Right lobe of liver (tissue), 6 donors: ENCODE data around the gene EIF4A3. TPM values are rescaled to one million over a fixed set of nuclear protein-coding genes. Genes with fewer than 3 reads are reported as not detected.

ENCODE experiments used
- ATAC-seq, 4 donors: fragments of 200-7000 bp; cut with Tn5 transposase; one replicate each; pipeline ENCODE4 v1.9.1; 2020; ENCODE audit warnings: mild to moderate bottlenecking in 4 of 4, moderate library complexity in 4 of 4
- DNase-seq, 3 donors: peaks; one replicate each; pipeline ENCODE4 v3.0.0-alpha.2; 2020
- H3K27ac ChIP-seq, 3 donors: fragments of 200-600 bp; one replicate each; pipeline ENCODE4 v1.8.0; 2022
- H3K27me3 ChIP-seq, 2 donors: fragments of 200-600 bp; one replicate each; pipeline ENCODE4 v1.8.0; 2022
- H3K36me3 ChIP-seq, 4 donors: fragments of 200-600 bp; sonication (generic) in 1 of 4; one replicate each; pipeline versions ENCODE4 v1.5.1 to v1.8.0; 2017 to 2022; ENCODE audit warnings: control low read depth in 1 of 4
- H3K4me1 ChIP-seq, 4 donors: fragments of 200-600 bp; sonication (generic) in 1 of 4; one replicate each; pipeline versions ENCODE4 v1.5.1 to v1.8.0; 2017 to 2022; ENCODE audit warnings: control low read depth in 1 of 4
- H3K4me3 ChIP-seq, 3 donors: fragments of 200-600 bp; one replicate each; pipeline ENCODE4 v1.8.0; 2022
- H3K9me3 ChIP-seq, 4 donors: fragments of 200-600 bp; sonication (generic) in 1 of 4; one replicate each; pipeline versions ENCODE4 v1.5.1 to v1.8.0; 2017 to 2022; ENCODE audit warnings: control low read depth in 1 of 4
- POLR2A ChIP-seq: fragments of 450-650 bp; IDR thresholded peaks from one replicate; pipeline ENCODE4 v1.6.1; 2017; ENCODE audit warnings: antibody characterized with exemption, mild to moderate bottlenecking
- WGBS: methylation state at CpG from one replicate; pipeline ENCODE4 v1.1.6; 2018; ENCODE audit warnings: low coverage, low lambda C conversion rate; ENCODE audit not compliant: insufficient coverage; ENCODE audit errors: missing lambda C conversion rate; 5-methylcytosine and 5-hydroxymethylcytosine counted together
- intact Hi-C, 2 donors: fragments of 100-400 bp; cut with DNase I; formaldehyde crosslinking; loops; one replicate each; pipeline versions ENCODE4 v1.11.2 to v1.14.1; 2022
- microRNA counts: library from miRNA; unstranded; fragments of <30 nt; microRNA quantifications from one replicate; lab custom pipeline; 2016
- microRNA-seq, 2 donors: library from miRNA; unstranded; fragments of <30 nt; microRNA quantifications; one replicate each; pipeline ENCODE4, GENCODE V29; 2019 to 2020
- small RNA-seq, 2 experiments: library from RNA; depleted of rRNA; stranded (forward); fragments of <200 nt; gene quantifications; one replicate each; pipeline ENCODE3, GENCODE V24; 2016
- total RNA-seq, 6 experiments: library from RNA; depleted of rRNA in 2 of 6; stranded (reverse); fragments of >200 nt in 2 of 6; fragmentation: NEBNext Ultra II Directional in 3 of 6; extraction: Animal tissue kit (Norgen Biotek cat#: 25700) in 3 of 6; gene quantifications; one replicate each; pipeline versions ENCODE4 v1.1.0 to v1.2.4, GENCODE V29; 2016 to 2023
- TF ChIP-seq, protein P1 (sequence below), 4 donors: fragments of 200-600 bp in 3 of 4; fragments of 450-650 bp in 1 of 4; IDR thresholded peaks; one replicate each; pipeline versions ENCODE4 v1.5.1 to v1.8.0; 2016 to 2022; ENCODE audit warnings: antibody characterized with exemption in 4 of 4, mild to moderate bottlenecking in 2 of 4
- donor health status: DM: no; HTN: yes; CAD: no.
- donor health status: DM: no; HTN: no; CAD: no.
- donor health status: DM: no; HTN: no; CAD: no.
- donor health status: DM: no; HTN: yes; CAD: no.
- donor health status: DM: no; HTN: yes; CAD: no.

EIF4A3 gene
- total RNA-seq, 6 experiments from 2014 or later, result 21.6 to 41.7 (median 32.2) TPM

DNA sequence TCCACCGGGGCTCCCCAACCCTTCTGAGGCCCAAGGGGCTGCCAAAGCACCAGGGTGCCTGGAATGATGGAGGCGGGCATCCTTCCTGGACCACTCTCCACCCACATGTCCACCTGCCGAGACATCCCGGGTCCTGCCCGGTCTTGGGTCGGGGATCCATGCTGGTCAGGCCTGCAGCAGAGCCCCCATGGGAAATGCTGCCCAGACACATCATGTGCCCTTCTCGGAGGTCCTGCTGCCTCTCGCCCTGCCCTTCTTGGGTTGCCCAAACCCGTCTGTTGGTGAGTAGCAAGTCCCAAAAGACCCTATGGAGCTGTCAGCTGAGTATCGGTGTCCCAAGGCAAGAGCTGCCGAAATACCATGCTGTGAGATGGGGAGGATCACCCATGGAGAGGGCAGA lies 60.3 kb downstream of the EIF4A3 start:
- no peak overlapping the region for H3K4me3 ChIP-seq
- intact Hi-C loops, result loop anchor here in 1 of 2 donors (10.0 kb wide), 1 partner anchor 168 kb away; no protein-coding TSS in a partner anchor
- H3K9me3 ChIP-seq, result no peaks in the 10 kb centered on the region
- DNase-seq, result no peak
- H3K27ac ChIP-seq, result no peak overlapping the region
- no peaks in the 10 kb centered on the region for H3K36me3 ChIP-seq
- ATAC-seq, result no peak
- TF ChIP-seq POLR2A, result no peak
- TF ChIP-seq, protein P1, sequence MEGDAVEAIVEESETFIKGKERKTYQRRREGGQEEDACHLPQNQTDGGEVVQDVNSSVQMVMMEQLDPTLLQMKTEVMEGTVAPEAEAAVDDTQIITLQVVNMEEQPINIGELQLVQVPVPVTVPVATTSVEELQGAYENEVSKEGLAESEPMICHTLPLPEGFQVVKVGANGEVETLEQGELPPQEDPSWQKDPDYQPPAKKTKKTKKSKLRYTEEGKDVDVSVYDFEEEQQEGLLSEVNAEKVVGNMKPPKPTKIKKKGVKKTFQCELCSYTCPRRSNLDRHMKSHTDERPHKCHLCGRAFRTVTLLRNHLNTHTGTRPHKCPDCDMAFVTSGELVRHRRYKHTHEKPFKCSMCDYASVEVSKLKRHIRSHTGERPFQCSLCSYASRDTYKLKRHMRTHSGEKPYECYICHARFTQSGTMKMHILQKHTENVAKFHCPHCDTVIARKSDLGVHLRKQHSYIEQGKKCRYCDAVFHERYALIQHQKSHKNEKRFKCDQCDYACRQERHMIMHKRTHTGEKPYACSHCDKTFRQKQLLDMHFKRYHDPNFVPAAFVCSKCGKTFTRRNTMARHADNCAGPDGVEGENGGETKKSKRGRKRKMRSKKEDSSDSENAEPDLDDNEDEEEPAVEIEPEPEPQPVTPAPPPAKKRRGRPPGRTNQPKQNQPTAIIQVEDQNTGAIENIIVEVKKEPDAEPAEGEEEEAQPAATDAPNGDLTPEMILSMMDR (IDR thresholded peaks at IDR 0.05), result no peak
- peaks cover 0 to 6% (median 0%) of the 10 kb centered on the region in 4 donors for H3K4me1 ChIP-seq
- no CpG with 5 or more reads among the region's 11 CpGs for WGBS
- no peaks in the 10 kb centered on the region for H3K27me3 ChIP-seq

DNA sequence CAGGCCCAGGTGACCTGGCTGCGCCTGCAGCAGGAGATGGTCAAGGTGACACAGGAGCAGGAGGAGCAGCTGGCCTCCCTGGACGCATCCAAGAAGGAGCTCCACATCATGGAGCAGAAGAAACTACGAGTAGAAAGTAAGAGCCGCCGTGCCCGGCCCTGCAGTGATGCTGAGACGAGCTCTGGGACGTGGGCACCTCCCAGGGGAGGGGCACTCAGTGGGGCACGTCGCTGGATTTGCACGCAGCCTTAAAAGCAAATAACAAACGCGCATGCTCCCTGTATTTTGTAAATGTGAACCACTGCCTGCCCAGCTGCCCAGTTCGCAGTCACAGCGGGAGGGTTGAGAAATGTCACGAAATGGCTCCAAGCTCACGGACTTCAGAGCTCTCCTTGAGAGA lies 60.8 kb downstream of the EIF4A3 start:
- Histone ChIP-seq H3K27ac (no peak overlapping the region), H3K27me3 (no peaks in the 10 kb centered on the region), H3K36me3 (no peaks in the 10 kb centered on the region), H3K4me3 (no peak overlapping the region), H3K9me3 (no peaks in the 10 kb centered on the region), H3K4me1 (peaks cover 0 to 6% (median 0%) of the 10 kb centered on the region in 4 donors)
- TF ChIP-seq POLR2A, result no peak
- TF ChIP-seq, protein P1 (IDR thresholded peaks at IDR 0.05), result no peak
- DNase-seq (no peak), ATAC-seq (no peak)
- intact Hi-C loops, result loop anchor here in 1 of 2 donors (10.0 kb wide), 1 partner anchor 169 kb away; no protein-coding TSS in a partner anchor
- WGBS, result 80% methylated on average over 1 of the region's 17 CpGs

DNA sequence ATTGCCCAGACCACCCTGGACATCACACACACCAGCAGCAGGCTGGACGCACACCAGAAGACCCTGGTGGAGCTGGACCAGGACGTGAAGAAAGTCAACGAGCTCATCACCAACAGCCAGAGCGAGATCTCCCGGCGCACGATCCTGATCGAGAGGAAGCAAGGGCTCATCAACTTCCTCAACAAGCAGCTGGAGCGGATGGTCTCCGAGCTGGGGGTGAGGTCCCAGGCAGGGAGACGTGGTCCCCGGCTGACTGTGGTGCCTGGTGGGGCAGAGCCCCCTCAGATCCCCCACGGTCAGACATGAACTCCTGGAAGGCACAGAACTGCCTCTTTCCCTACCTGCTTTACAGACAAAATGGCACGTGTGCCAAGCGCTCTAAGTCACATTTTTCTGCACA lies 62.2 kb downstream of the EIF4A3 start:
- intact Hi-C loops, result loop anchor here in 1 of 2 donors (10.0 kb wide), 1 partner anchor 170 kb away; no protein-coding TSS in a partner anchor
- DNase-seq, result no peak
- no peak overlapping the region for H3K27ac ChIP-seq
- no peak for ATAC-seq
- no peaks in the 10 kb centered on the region for H3K27me3 ChIP-seq
- H3K9me3 ChIP-seq, result no peaks in the 10 kb centered on the region
- H3K36me3 ChIP-seq, result no peaks in the 10 kb centered on the region
- H3K4me3 ChIP-seq, result no peak overlapping the region
- H3K4me1 ChIP-seq, result peaks cover 0 to 6% (median 0%) of the 10 kb centered on the region in 4 donors
- TF ChIP-seq, protein P1 (IDR thresholded peaks at IDR 0.05), result no peak
- no peak for TF ChIP-seq POLR2A
- 95% methylated on average over 4 of the region's 15 CpGs for WGBS

MicroRNA genes within 50 kb of the gene (microRNA counts, 767-probe panel; counts per million panel counts)
- 237 counts per million for microRNA hsa-miR-1268b (lab: Ali Mortazavi, UCI)

Small RNA genes within 50 kb of the gene (microRNA-seq; reads per million reads assigned to microRNA genes)
- 0 reads per million in 2 donors for gene MIR1268B

Small RNA genes within 50 kb of the gene (small RNA-seq; reads per million reads assigned to genes)
- gene AC087741.2, result 0 reads per million in 2 experiments
- 0 reads per million in 2 experiments for gene MIR1268B

Other genes starting within 250 kb of the EIF4A3 start
- gene TBC1D16, start 111.3 kb downstream of the EIF4A3 start, total RNA-seq, result 10 to 100 TPM in 4 of 6 experiments, 1 to 10 TPM in 2; 5.8 to 21.0 (median 14.4) TPM
- 1 to 10 TPM; 1.7 to 3.1 (median 2.1) TPM for gene CCDC40, start 110.5 kb downstream of the EIF4A3 start, total RNA-seq
- gene GAA, start 45.5 kb downstream of the EIF4A3 start, total RNA-seq, result 10 to 100 TPM; 42.7 to 94.1 (median 71.0) TPM
- under 1 TPM in 3 of 6 experiments, not detected in 3; 0.20 to 0.29 (median 0.22) TPM for gene CARD14, start 22.9 kb upstream of the EIF4A3 start, total RNA-seq
- gene SGSH, start 73.2 kb upstream of the EIF4A3 start, total RNA-seq, result 10 to 100 TPM in 5 of 6 experiments, 1 to 10 TPM in 1; 9.7 to 23.5 (median 15.7) TPM
- 1 to 10 TPM; 5.8 to 9.8 (median 6.5) TPM for gene SLC26A11, start 73.3 kb upstream of the EIF4A3 start, total RNA-seq
- 10 to 100 TPM; 59.1 to 87.7 (median 73.0) TPM for gene RNF213, start 113.7 kb upstream of the EIF4A3 start, total RNA-seq